NB4 (cell line): Measurements from ENCODE around the gene IHH.

Experiments used
- MYC ChIP-seq: IDR thresholded peaks from 2 replicates; pipeline ENCODE4 v1.6.1; 2011; ENCODE audit warnings: low read depth, low read length
- POLR2A ChIP-seq: IDR thresholded peaks from 2 replicates; pipeline ENCODE4 v1.6.1; 2011; ENCODE audit warnings: mild to moderate bottlenecking; ENCODE audit not compliant: insufficient read length; ENCODE audit errors: extremely low read depth
- TF ChIP-seq, protein P1 (sequence below): IDR thresholded peaks from one replicate; pipeline ENCODE4 v1.5.1; 2012; ENCODE audit warnings: low read depth, low read length
- TF ChIP-seq, protein P2 (sequence below): IDR thresholded peaks from 2 replicates; pipeline ENCODE4 v1.6.1; 2011; ENCODE audit warnings: low read depth, low read length

DNA sequence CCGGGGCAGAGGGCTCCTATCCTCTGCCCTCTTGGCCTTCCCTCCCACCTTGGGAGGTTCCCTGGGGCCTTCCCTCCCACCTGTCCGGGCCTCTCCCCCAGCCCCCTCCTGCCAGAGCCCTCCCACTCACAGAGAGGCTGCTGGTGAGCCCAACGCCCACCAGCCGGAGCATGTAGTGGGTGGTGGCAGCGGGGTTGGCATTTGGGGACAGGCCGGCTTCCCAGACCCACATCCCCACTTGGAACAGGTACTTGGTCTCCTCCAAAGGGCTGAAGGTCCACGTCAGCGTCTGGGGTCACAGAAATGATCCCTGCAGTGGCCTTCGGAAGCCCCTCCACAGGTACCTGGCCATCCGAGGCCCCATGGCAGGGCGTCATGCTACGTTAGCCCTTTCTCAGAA, 38.7 kb downstream of the IHH start:
- TF ChIP-seq, protein P1, sequence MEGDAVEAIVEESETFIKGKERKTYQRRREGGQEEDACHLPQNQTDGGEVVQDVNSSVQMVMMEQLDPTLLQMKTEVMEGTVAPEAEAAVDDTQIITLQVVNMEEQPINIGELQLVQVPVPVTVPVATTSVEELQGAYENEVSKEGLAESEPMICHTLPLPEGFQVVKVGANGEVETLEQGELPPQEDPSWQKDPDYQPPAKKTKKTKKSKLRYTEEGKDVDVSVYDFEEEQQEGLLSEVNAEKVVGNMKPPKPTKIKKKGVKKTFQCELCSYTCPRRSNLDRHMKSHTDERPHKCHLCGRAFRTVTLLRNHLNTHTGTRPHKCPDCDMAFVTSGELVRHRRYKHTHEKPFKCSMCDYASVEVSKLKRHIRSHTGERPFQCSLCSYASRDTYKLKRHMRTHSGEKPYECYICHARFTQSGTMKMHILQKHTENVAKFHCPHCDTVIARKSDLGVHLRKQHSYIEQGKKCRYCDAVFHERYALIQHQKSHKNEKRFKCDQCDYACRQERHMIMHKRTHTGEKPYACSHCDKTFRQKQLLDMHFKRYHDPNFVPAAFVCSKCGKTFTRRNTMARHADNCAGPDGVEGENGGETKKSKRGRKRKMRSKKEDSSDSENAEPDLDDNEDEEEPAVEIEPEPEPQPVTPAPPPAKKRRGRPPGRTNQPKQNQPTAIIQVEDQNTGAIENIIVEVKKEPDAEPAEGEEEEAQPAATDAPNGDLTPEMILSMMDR = no peak
- no peak for TF ChIP-seq POLR2A
- TF ChIP-seq, protein P2, sequence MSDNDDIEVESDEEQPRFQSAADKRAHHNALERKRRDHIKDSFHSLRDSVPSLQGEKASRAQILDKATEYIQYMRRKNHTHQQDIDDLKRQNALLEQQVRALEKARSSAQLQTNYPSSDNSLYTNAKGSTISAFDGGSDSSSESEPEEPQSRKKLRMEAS = no peak
- TF ChIP-seq MYC = no peak
